NT2/D1 (cell line): Measurements from ENCODE around the gene TFPI2.

Experiments
- YY1 ChIP-seq: IDR thresholded peaks from 2 replicates; pipeline ENCODE4 v1.6.1; 2011; ENCODE audit not compliant: insufficient read length, insufficient read depth
- ZNF274 ChIP-seq: IDR thresholded peaks from 2 replicates; pipeline ENCODE4 v1.6.1; 2011; ENCODE audit warnings: mild to moderate bottlenecking, low read depth, low read length

DNA sequence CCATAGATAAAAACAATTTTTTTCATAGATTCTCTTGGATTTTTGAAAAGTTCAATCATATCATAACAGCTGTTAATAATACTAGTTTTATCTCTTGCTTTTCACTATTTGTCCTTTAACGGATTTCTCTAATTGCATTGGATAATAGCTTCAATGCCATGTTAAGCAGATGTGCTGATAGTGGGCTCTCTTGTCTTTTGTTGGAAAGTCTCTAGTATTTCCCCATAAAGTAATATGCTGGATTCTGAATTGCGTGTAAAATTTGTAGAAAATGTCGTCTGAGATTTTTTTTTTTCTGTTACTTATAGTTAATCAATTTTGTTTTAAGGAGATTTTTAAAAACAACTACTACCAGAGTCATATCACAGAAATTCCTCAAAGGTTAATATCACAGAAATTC, 53.3 kb downstream of the TFPI2 start:
- no peak for TF ChIP-seq ZNF274
- no peak for TF ChIP-seq YY1
